T47D (cell line): Measurements from ENCODE around the gene KRTAP10-7.
"Not testable (repeated sequence)": the region's sequence is repeated elsewhere in the genome, so short reads cannot be mapped to it uniquely, and the experiment has no call there.

ENCODE experiments used
- DNase-seq, 2 experiments: peaks; one replicate each; pipeline versions ENCODE4 v3.0.0 to v3.0.0-alpha.2; 2011 to 2012; ENCODE audit warnings: low read depth in 1 of 2, low spot score in 1 of 2
- JUND ChIP-seq: IDR thresholded peaks from 2 replicates; pipeline ENCODE4 v1.6.1; 2012; ENCODE audit warnings: low read depth
- in situ Hi-C: cut with HindIII; loops from 2 replicates; pipeline ENCODE4 v1.10.0; 2016; ENCODE audit warnings: low sequenced_read_pairs, low pct_unique_long_range_greater_than_20kb

The KRTAP10-7 gene

GRCh38 chr21:44564886-44565598, 35.4 kb upstream of the KRTAP10-7 start:
- DNase-seq, result no peak
- TF ChIP-seq JUND, result no peak
- in situ Hi-C loops, result no loop called here

DNA sequence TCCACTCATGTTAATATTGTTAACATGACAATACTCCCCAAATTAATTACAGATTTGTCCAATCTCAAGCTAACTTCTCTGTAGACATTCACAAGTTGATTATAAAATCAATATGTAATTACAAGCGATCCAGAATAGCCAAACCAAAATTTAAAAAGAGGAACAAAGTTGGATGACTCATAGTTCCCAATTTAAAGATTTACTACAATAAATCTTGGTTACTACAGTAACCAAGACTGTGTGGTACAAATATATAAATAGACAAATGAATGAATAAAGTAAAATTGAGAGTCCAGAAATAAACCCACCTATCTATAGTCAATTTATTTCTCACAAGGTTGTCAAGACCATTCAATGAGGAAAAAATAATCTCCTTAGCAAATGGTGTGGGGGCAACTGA, 34.0 kb upstream of the KRTAP10-7 start:
- in situ Hi-C loops, result no loop called here
- TF ChIP-seq JUND, result no peak

GRCh38 chr21:44567481-44568171, 32.8 kb upstream of the KRTAP10-7 start:
- no peak for DNase-seq
- no peak for TF ChIP-seq JUND
- in situ Hi-C loops, result no loop called here

More for the DNA sequence above, 34.0 kb upstream of the KRTAP10-7 start:
- no peak for DNase-seq

DNA sequence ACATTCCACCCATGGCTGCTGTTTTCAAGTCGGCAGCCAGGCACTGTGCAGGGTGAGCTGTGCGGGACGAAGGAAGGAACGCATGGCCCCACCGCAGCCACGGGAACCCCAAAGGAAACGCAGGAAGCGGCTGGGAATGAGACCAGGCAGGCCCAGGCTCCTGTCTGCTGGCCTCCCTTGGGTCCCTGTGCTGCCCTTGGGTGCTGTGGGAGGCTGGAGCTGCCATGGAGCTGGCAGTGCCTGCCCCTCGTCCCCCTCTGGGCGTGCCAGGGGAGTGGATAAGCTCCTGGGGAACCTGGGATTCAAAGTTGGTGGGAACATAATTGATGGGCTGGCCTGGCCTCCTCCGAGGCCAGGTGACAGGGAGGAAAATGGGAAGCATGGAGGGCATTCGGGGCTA, 32.1 kb upstream of the KRTAP10-7 start:
- no peak for DNase-seq
- in situ Hi-C loops, result no loop called here
- no peak for TF ChIP-seq JUND

DNA sequence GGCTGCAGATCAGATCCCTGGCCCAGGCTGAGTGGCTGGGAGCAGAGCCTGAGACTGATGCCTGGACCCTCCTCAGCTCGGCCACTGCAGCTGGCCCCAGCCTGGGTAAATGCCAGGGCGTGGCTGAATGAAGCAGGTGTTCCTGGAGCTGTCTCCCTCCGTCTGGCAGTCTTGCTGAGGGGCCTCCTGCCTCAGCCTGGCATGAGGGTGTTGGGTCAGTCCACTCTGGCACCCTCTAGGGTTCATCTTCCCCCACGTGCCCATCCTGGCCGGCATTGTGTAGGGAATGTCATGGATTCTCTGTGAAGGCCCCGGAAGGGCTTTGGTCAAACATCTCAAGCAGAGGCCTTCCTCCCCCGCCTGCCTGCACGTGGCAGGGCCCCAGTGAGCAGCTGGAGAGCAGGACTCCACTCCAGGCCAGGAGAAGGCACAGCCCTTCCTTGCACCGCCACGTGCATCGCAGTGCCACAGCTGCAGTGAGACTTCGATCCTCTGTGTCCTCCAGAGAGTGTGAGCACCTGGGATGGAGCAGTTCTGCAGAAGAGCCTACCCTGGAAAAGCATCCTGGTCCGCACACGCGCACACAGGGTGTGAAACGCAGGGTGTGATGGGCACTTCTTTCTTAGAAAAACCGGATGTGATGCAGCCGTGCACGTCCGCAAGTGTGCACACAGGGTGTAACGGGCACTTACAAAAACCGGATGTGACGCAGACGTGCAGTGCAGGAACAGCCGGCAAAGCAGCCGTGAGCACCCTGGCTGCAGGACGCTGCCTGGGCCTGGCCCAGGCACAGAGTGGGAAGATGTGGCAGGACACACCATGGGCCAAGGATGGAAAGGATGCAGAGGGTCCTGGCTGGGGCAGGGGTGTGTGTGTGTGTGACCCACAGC, 31.5 kb upstream of the KRTAP10-7 start:
- in situ Hi-C loops, result no loop called here
- DNase-seq, result no peak
- TF ChIP-seq JUND, result no peak

- DNase-seq, result no peak
- no peak for TF ChIP-seq JUND
- in situ Hi-C loops, result no loop called here
Observed at GRCh38 chr21:44569861-44570517, 30.4 kb upstream of the KRTAP10-7 start.

DNA sequence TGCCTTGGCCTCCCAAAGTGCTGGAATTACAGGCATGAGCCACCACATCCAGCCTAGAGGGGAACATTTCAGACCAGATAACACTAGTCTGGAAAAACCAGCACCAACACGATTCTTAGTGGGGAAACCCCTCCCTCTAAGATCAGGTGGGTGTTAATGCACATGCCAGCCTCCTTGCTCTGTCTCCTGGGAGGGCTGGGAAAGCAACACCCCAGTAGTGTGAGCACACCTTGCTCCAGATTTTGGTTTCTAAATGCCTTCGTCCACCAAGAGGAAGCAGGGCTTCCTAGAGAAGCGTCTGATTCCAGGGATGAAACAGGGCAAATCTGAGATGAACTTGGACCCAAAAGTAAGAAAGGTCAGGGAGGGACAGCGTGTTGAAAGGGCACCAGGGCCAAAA, 29.1 kb upstream of the KRTAP10-7 start:
- in situ Hi-C loops, result no loop called here

DNA sequence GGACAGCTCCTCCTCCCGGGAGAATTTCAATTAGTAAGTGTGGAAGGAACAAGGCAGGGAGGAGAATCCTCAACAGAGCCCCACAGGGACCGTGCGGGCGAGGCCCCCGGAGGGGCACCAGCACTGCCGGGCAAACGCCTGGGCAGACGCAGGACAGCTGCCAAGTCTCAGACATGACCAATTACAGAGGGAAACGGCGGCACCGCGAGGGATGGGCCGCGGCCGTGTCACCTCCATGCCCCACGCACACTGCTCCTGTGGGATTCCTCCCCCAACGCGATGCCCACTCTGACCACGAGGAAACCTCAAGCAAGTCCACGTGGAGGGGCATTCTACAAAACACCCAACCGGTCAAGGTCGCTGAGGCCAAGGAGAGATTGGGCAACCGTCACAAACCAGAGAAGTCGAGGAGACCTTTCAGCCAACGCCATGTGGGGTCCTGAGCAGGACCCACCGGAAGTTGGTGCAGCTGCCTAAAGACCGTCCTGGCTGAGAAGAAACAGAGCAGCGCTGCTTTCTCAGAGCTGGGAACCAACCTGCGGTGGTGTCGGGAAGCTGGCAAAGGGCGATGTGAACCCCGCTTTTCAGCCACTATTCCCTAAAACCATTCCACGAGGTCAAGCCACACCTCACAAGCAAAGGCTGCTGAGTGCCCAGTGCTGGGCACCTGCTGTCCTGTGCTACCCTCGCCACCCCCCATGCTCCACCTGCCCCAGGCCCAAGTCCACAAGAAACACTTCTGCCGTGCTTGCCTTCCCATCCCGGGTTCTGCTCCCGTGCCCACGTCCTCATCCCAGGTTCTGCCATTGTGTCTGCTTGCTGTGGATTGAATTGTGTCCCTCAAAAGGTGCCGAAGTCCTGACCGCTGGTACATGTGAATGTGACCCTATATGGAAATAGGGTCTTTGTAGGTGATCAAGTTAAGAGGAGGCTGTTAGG, 28.3 kb upstream of the KRTAP10-7 start:
- in situ Hi-C loops, result no loop called here
- TF ChIP-seq JUND, result no peak
- DNase-seq, result no peak

More for the DNA sequence above, 29.1 kb upstream of the KRTAP10-7 start:
- TF ChIP-seq JUND, result no peak
- DNase-seq, result no peak

DNA sequence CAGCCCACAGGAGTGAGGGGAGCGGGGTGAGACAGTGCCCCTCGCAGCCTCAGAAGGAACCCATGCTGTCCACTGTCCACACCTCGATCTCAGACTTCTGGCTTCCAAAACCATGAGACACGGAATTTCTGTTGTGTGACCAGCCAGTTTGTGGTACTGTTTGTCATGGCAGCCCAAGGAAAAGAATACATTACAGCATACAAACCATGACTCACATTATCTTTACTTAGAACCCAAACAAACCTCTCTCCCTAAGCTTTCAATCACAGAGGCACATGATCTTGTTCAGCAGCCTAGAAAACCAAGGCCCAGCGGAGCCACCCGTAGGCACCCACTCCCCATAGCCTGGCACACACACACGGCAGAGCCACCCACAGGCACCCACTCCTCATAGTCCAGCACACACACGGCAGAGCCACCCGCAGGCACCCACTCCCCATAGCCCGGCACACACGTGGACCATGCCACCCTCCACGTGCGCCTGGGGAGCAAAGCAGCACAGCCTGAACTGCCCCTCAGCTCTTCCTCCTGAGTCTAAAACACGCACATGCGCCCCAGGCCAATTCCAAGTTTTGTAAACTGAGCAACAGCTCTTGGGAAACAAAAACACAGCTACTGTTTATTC, 27.3 kb upstream of the KRTAP10-7 start:
- TF ChIP-seq JUND, result no peak
- DNase-seq, result peak; percentile 55 to 61
- in situ Hi-C loops, result no loop called here

GRCh38 chr21:44573630-44574456, 26.6 kb upstream of the KRTAP10-7 start, which contains the start of gene KRTAP10-4:
KRTAP10-4 (plus strand) TSS chr21:44573729; CDS start chr21:44573759, 30 bp downstream.
- DNase-seq, in situ Hi-C loops: not testable (repeated sequence)
